ENCODE data around the gene MOB3A. TPM values are rescaled to one million over a fixed set of nuclear protein-coding genes. Genes with fewer than 3 reads are reported as not detected.

MOB3A gene
- total RNA-seq, 1 donor, result 40.4 TPM

GRCh38 chr19:2070986-2071673 lies 25.0 kb downstream of the MOB3A start:
- no peak for TF ChIP-seq CTCF (IDR thresholded peaks at IDR 0.05; ENCODE audit: insufficient read depth, low read length)

GRCh38 chr19:2070436-2070827 lies 25.7 kb downstream of the MOB3A start:
- no peak overlapping the region for H3K4me3 ChIP-seq (ENCODE audit: low read depth, low read length)
- TF ChIP-seq CTCF (IDR thresholded peaks at IDR 0.05; ENCODE audit: insufficient read depth, low read length), result no peak
- DNase-seq (ENCODE audit: low read depth), result no peak

More at GRCh38 chr19:2070986-2071673, 25.0 kb downstream of the MOB3A start:
- no peak overlapping the region for H3K4me3 ChIP-seq (ENCODE audit: low read depth, low read length)
- DNase-seq (ENCODE audit: low read depth), result no peak

GRCh38 chr19:2064788-2065524 lies 31.2 kb downstream of the MOB3A start:
- DNase-seq (ENCODE audit: low read depth), result peak; percentile 38
- no peak overlapping the region for H3K4me3 ChIP-seq (ENCODE audit: low read depth, low read length)
- TF ChIP-seq CTCF (IDR thresholded peaks at IDR 0.05; ENCODE audit: insufficient read depth, low read length), result peak; percentile 11

- DNase-seq (ENCODE audit: low read depth), result no peak
- H3K4me3 ChIP-seq (ENCODE audit: low read depth, low read length), result no peak overlapping the region
- no peak for TF ChIP-seq CTCF (IDR thresholded peaks at IDR 0.05; ENCODE audit: insufficient read depth, low read length)
Observed at GRCh38 chr19:2064395-2064787, 31.7 kb downstream of the MOB3A start.

GRCh38 chr19:2063824-2064223 lies 32.3 kb downstream of the MOB3A start:
- DNase-seq (ENCODE audit: low read depth), result no peak
- TF ChIP-seq CTCF (IDR thresholded peaks at IDR 0.05; ENCODE audit: insufficient read depth, low read length), result no peak
- no peak overlapping the region for H3K4me3 ChIP-seq (ENCODE audit: low read depth, low read length)

- no peak overlapping the region for H3K4me3 ChIP-seq (ENCODE audit: low read depth, low read length)
- no peak for DNase-seq (ENCODE audit: low read depth)
- TF ChIP-seq CTCF (IDR thresholded peaks at IDR 0.05; ENCODE audit: insufficient read depth, low read length), result no peak
Observed at GRCh38 chr19:2062770-2063169, 33.4 kb downstream of the MOB3A start.
